ENCODE results near the gene TAF5L.
A peak's percentile ranks its signal among the peaks of the same experiment; 100 is the strongest.

DNA sequence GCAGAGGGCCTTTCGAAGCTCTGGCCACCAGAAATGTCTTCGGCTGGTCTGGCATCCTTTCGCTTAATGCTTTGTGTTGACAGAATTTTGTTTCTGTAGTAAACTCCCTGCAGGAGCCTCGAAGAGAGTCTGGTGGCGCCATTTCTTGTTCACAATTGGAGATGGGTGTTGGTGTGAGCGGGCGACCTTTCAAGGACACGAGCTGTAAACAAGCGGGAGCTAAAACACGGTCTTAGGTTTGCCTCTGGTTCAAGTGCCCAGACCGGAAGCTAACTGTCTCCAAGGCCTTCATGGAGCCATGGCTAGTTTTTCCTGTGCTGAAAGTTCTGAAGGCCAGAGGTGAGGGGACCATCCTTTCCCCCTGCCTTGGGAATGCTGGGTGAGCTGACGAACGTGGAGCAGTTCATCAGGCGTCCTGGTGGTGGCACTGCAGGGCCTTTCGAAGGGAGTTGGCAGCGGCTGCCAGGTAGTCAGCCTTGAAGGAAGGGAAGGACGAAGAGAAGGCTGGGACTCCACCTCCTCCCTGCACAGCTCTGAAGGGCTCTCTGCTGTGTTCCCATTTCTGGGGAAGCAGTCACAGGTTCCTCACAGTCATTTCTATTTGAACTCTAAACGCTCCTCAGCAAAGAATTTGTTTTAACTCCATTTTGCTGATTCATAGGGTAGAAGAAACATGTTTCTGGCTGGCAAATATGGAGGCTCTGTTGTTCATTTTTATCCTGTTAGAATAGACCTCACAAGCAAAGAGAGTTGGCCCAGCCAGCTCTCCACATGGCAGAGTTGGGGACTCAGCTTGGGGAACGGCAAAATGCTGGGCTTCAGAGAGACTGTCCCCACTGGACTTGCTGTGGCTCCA lies 35.3 kb upstream of the TAF5L start:
- TF ChIP-seq POLR2A (IDR thresholded peaks at IDR 0.05; ENCODE audit: control extremely low read depth in 1 of 2, low read depth in 2 of 2, low read length in 2 of 2) (no peak), EP300 (IDR thresholded peaks at IDR 0.05; ENCODE audit: borderline replicate concordance in 1 of 2, low read depth in 2 of 2, low read length in 2 of 2) (no peak), CREB1 (IDR thresholded peaks at IDR 0.05) (peak; percentile 50), TAF1 (IDR thresholded peaks at IDR 0.05; ENCODE audit: low read depth, low read length) (no peak), SP2 (IDR thresholded peaks at IDR 0.05; ENCODE audit: low read length) (no peak)
- TF ChIP-seq, protein P1, sequence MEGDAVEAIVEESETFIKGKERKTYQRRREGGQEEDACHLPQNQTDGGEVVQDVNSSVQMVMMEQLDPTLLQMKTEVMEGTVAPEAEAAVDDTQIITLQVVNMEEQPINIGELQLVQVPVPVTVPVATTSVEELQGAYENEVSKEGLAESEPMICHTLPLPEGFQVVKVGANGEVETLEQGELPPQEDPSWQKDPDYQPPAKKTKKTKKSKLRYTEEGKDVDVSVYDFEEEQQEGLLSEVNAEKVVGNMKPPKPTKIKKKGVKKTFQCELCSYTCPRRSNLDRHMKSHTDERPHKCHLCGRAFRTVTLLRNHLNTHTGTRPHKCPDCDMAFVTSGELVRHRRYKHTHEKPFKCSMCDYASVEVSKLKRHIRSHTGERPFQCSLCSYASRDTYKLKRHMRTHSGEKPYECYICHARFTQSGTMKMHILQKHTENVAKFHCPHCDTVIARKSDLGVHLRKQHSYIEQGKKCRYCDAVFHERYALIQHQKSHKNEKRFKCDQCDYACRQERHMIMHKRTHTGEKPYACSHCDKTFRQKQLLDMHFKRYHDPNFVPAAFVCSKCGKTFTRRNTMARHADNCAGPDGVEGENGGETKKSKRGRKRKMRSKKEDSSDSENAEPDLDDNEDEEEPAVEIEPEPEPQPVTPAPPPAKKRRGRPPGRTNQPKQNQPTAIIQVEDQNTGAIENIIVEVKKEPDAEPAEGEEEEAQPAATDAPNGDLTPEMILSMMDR (IDR thresholded peaks at IDR 0.05; ENCODE audit: control extremely low read depth in 1 of 3, insufficient read depth in 1 of 3, low read depth in 1 of 3, low read length in 3 of 3) = peak; percentile 92 to 100 (median 95)
- TF ChIP-seq, protein P2, sequence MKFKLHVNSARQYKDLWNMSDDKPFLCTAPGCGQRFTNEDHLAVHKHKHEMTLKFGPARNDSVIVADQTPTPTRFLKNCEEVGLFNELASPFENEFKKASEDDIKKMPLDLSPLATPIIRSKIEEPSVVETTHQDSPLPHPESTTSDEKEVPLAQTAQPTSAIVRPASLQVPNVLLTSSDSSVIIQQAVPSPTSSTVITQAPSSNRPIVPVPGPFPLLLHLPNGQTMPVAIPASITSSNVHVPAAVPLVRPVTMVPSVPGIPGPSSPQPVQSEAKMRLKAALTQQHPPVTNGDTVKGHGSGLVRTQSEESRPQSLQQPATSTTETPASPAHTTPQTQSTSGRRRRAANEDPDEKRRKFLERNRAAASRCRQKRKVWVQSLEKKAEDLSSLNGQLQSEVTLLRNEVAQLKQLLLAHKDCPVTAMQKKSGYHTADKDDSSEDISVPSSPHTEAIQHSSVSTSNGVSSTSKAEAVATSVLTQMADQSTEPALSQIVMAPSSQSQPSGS (IDR thresholded peaks at IDR 0.05; ENCODE audit: low read length) = no peak
- TF ChIP-seq, protein P3, sequence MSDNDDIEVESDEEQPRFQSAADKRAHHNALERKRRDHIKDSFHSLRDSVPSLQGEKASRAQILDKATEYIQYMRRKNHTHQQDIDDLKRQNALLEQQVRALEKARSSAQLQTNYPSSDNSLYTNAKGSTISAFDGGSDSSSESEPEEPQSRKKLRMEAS (IDR thresholded peaks at IDR 0.05) = 0 out of 2 replicates have a peak, but pooled peaks have one; percentile 28
